ENCODE data around the gene PWP1. TPM values are rescaled to one million over a fixed set of nuclear protein-coding genes. Genes with fewer than 3 reads are reported as not detected.

The PWP1 gene
- polyA plus RNA-seq, 1 donor (not counting 4 experiments of a cell fraction or from before 2014, with no cell fraction given), result 137 TPM

GRCh38 chr12:107660235-107660634, 25.4 kb upstream of the PWP1 start:
- Histone ChIP-seq H3K4me2 (ENCODE audit: control insufficient read depth, extremely low read depth, insufficient read depth, low read depth, low read length) (no peak overlapping the region), H3K36me3 (ENCODE audit: control insufficient read depth in 2 of 2, extremely low read depth in 1 of 2, insufficient read depth in 2 of 2, low read length in 2 of 2) (peaks cover 0 to 3% of the 10 kb centered on the region in 2 experiments), H3K27me3 (ENCODE audit: control insufficient read depth, extremely low read depth, insufficient read depth, low read length) (no peaks in the 10 kb centered on the region), H4K20me1 (ENCODE audit: control insufficient read depth, extremely low read depth, insufficient read depth, low read length) (peaks cover 3% of the 10 kb centered on the region), H3K9me3 (ENCODE audit: control insufficient read depth, low read depth, low read length) (no peaks in the 10 kb centered on the region), H3K4me3 (ENCODE audit: control insufficient read depth in 2 of 3, extremely low read depth in 1 of 3, insufficient read depth in 2 of 3, low read depth in 1 of 3, low read length in 3 of 3) (no peak overlapping the region), H3K27ac (ENCODE audit: control insufficient read depth, insufficient read depth, low read length) (no peak overlapping the region), H3K9ac (ENCODE audit: control insufficient read depth, extremely low read depth, insufficient read depth, low read length) (no peak overlapping the region), H3K4me1 (ENCODE audit: control insufficient read depth, extremely low read depth, insufficient read depth, low read length) (no peaks in the 10 kb centered on the region), H3K79me2 (ENCODE audit: control insufficient read depth, insufficient read depth, low read length) (no peaks in the 10 kb centered on the region), H2AFZ (ENCODE audit: control insufficient read depth, low read length) (no peak overlapping the region), H3K9me1 (ENCODE audit: control insufficient read depth, extremely low read depth, insufficient read depth, low read length) (no peaks in the 10 kb centered on the region)
- DNase-seq (ENCODE audit: low read depth, low spot score), result no peak
- dilution Hi-C loops (cut with MboI; ENCODE audit: extremely low pct_ligation_motif_present, low sequenced_read_pairs), result no loop called here
- TF ChIP-seq CTCF (optimal IDR thresholded peaks at IDR 0.05 in 1 of 3, IDR thresholded peaks at IDR 0.05 in 1 of 3, conservative IDR thresholded peaks at IDR 0.05 in 1 of 3; ENCODE audit: extremely low read depth in 1 of 3, insufficient read depth in 2 of 3, low read length in 3 of 3) (no peak), EZH2 (IDR thresholded peaks at IDR 0.05; ENCODE audit: low read length) (no peak)
- FAIRE-seq, result no peak

GRCh38 chr12:107660861-107661415, 24.7 kb upstream of the PWP1 start:
- no peak for FAIRE-seq

More at GRCh38 chr12:107660861-107661415, 24.7 kb upstream of the PWP1 start:
- Histone ChIP-seq H3K4me2 (ENCODE audit: control insufficient read depth, extremely low read depth, insufficient read depth, low read depth, low read length) (no peak overlapping the region), H3K4me1 (ENCODE audit: control insufficient read depth, extremely low read depth, insufficient read depth, low read length) (no peaks in the 10 kb centered on the region), H3K9me3 (ENCODE audit: control insufficient read depth, low read depth, low read length) (no peaks in the 10 kb centered on the region), H3K79me2 (ENCODE audit: control insufficient read depth, insufficient read depth, low read length) (no peaks in the 10 kb centered on the region), H3K27ac (ENCODE audit: control insufficient read depth, insufficient read depth, low read length) (no peak overlapping the region), H3K4me3 (ENCODE audit: control insufficient read depth in 2 of 3, extremely low read depth in 1 of 3, insufficient read depth in 2 of 3, low read depth in 1 of 3, low read length in 3 of 3) (no peak overlapping the region), H3K36me3 (ENCODE audit: control insufficient read depth in 2 of 2, extremely low read depth in 1 of 2, insufficient read depth in 2 of 2, low read length in 2 of 2) (peaks cover 0 to 3% of the 10 kb centered on the region in 2 experiments), H2AFZ (ENCODE audit: control insufficient read depth, low read length) (no peak overlapping the region), H3K9ac (ENCODE audit: control insufficient read depth, extremely low read depth, insufficient read depth, low read length) (no peak overlapping the region), H3K9me1 (ENCODE audit: control insufficient read depth, extremely low read depth, insufficient read depth, low read length) (no peaks in the 10 kb centered on the region), H4K20me1 (ENCODE audit: control insufficient read depth, extremely low read depth, insufficient read depth, low read length) (peaks cover 3% of the 10 kb centered on the region), H3K27me3 (ENCODE audit: control insufficient read depth, extremely low read depth, insufficient read depth, low read length) (no peaks in the 10 kb centered on the region)
- TF ChIP-seq EZH2 (IDR thresholded peaks at IDR 0.05; ENCODE audit: low read length) (no peak), CTCF (optimal IDR thresholded peaks at IDR 0.05 in 1 of 3, IDR thresholded peaks at IDR 0.05 in 1 of 3, conservative IDR thresholded peaks at IDR 0.05 in 1 of 3; ENCODE audit: extremely low read depth in 1 of 3, insufficient read depth in 2 of 3, low read length in 3 of 3) (no peak)
- dilution Hi-C loops (cut with MboI; ENCODE audit: extremely low pct_ligation_motif_present, low sequenced_read_pairs), result no loop called here
- no peak for DNase-seq (ENCODE audit: low read depth, low spot score)

Data from keratinocyte (primary cell).